Measurements from ENCODE around the gene JMJD4.

Gene JMJD4

GRCh38 chr1:227763246-227764018, 28.3 kb upstream of the JMJD4 start:
- no peak overlapping the region for H3K4me2 ChIP-seq (ENCODE audit: insufficient read depth, low read length)
- H2AFZ ChIP-seq (ENCODE audit: low read depth, low read length): no peak overlapping the region
- peaks cover 13% of the 10 kb centered on the region for H3K4me1 ChIP-seq (ENCODE audit: insufficient read depth, low read length)
- peaks cover 88% of the 10 kb centered on the region for H3K36me3 ChIP-seq (ENCODE audit: insufficient read depth, low read length)
- no peaks in the 10 kb centered on the region for H3K9me3 ChIP-seq (ENCODE audit: insufficient read depth, low read length, severe bottlenecking)
- H4K20me1 ChIP-seq (ENCODE audit: insufficient read depth, low read length): peaks cover 41% of the 10 kb centered on the region
- ATAC-seq (ENCODE audit: insufficient read depth, low read depth) (no peak), DNase-seq (no peak)
- peaks cover 7% of the 10 kb centered on the region for H3K79me2 ChIP-seq (ENCODE audit: insufficient read depth, low read length)
- H3K27me3 ChIP-seq (ENCODE audit: insufficient read depth, low read length, poor library complexity): no peaks in the 10 kb centered on the region
- no peak for TF ChIP-seq CTCF (IDR thresholded peaks at IDR 0.05; ENCODE audit: borderline replicate concordance, extremely low read depth, low read length, poor library complexity, severe bottlenecking)
- no peak for TF ChIP-seq EZH2 (IDR thresholded peaks at IDR 0.05; ENCODE audit: borderline replicate concordance, low read depth, low read length, severe bottlenecking)
- no peak overlapping the region for H3K9ac ChIP-seq (ENCODE audit: low read depth, low read length)
- H3K27ac ChIP-seq (ENCODE audit: low read length): no peak overlapping the region
- no peak overlapping the region for H3K4me3 ChIP-seq (ENCODE audit: low read depth in 1 of 2, low read length in 2 of 2)

- no peak overlapping the region for H3K9ac ChIP-seq (ENCODE audit: low read depth, low read length)
- no peak overlapping the region for H3K27ac ChIP-seq (ENCODE audit: low read length)
- H3K4me1 ChIP-seq (ENCODE audit: insufficient read depth, low read length): peaks cover 13% of the 10 kb centered on the region
- H3K79me2 ChIP-seq (ENCODE audit: insufficient read depth, low read length): peaks cover 7% of the 10 kb centered on the region
- H4K20me1 ChIP-seq (ENCODE audit: insufficient read depth, low read length): peaks cover 37% of the 10 kb centered on the region
- no peak overlapping the region for H2AFZ ChIP-seq (ENCODE audit: low read depth, low read length)
- no peak overlapping the region for H3K4me3 ChIP-seq (ENCODE audit: low read depth in 1 of 2, low read length in 2 of 2)
- TF ChIP-seq EZH2 (IDR thresholded peaks at IDR 0.05; ENCODE audit: borderline replicate concordance, low read depth, low read length, severe bottlenecking): no peak
- peak; percentile 99 for TF ChIP-seq CTCF (IDR thresholded peaks at IDR 0.05; ENCODE audit: borderline replicate concordance, extremely low read depth, low read length, poor library complexity, severe bottlenecking)
- peak; percentile 85 for ATAC-seq (ENCODE audit: insufficient read depth, low read depth)
- no peak overlapping the region for H3K4me2 ChIP-seq (ENCODE audit: insufficient read depth, low read length)
- no peaks in the 10 kb centered on the region for H3K9me3 ChIP-seq (ENCODE audit: insufficient read depth, low read length, severe bottlenecking)
- peaks cover 86% of the 10 kb centered on the region for H3K36me3 ChIP-seq (ENCODE audit: insufficient read depth, low read length)
- no peaks in the 10 kb centered on the region for H3K27me3 ChIP-seq (ENCODE audit: insufficient read depth, low read length, poor library complexity)
- DNase-seq: peak; percentile 87
Measured at GRCh38 chr1:227762231-227762911, 27.3 kb upstream of the JMJD4 start.

- Histone ChIP-seq H3K79me2 (ENCODE audit: insufficient read depth, low read length) (peaks cover 10% of the 10 kb centered on the region), H3K36me3 (ENCODE audit: insufficient read depth, low read length) (peaks cover 86% of the 10 kb centered on the region), H3K9me3 (ENCODE audit: insufficient read depth, low read length, severe bottlenecking) (no peaks in the 10 kb centered on the region), H3K27ac (ENCODE audit: low read length) (no peak overlapping the region), H3K4me2 (ENCODE audit: insufficient read depth, low read length) (no peak overlapping the region), H2AFZ (ENCODE audit: low read depth, low read length) (no peak overlapping the region), H3K27me3 (ENCODE audit: insufficient read depth, low read length, poor library complexity) (no peaks in the 10 kb centered on the region), H3K4me1 (ENCODE audit: insufficient read depth, low read length) (peaks cover 13% of the 10 kb centered on the region), H3K9ac (ENCODE audit: low read depth, low read length) (no peak overlapping the region), H3K4me3 (ENCODE audit: low read depth in 1 of 2, low read length in 2 of 2) (no peak overlapping the region), H4K20me1 (ENCODE audit: insufficient read depth, low read length) (peaks cover 36% of the 10 kb centered on the region)
- ATAC-seq (ENCODE audit: insufficient read depth, low read depth) (no peak), DNase-seq (no peak)
- TF ChIP-seq CTCF (IDR thresholded peaks at IDR 0.05; ENCODE audit: borderline replicate concordance, extremely low read depth, low read length, poor library complexity, severe bottlenecking): no peak
- no peak for TF ChIP-seq EZH2 (IDR thresholded peaks at IDR 0.05; ENCODE audit: borderline replicate concordance, low read depth, low read length, severe bottlenecking)
Measured at GRCh38 chr1:227761621-227762230, 26.6 kb upstream of the JMJD4 start.

Measured in DND-41 (cell line).